Effector memory CD4-positive, alpha-beta T cell (primary cell): ENCODE data around the gene EFNA2.
"Not testable (repeated sequence)": the region's sequence is repeated elsewhere in the genome, so short reads cannot be mapped to it uniquely, and the experiment has no call there.

Experiments
- DNase-seq, 3 donors: peaks; one replicate each; pipeline ENCODE4 v3.0.0-alpha.2; 2020
- H3K27ac ChIP-seq: 2 replicates; pipeline ENCODE4 v1.7.0; 2013; ENCODE audit warnings: mild to moderate bottlenecking, low read length, moderate library complexity; ENCODE audit not compliant: insufficient read depth, poor library complexity, severe bottlenecking
- H3K27me3 ChIP-seq: replicated peaks from 2 replicates; pipeline ENCODE4 v1.7.0; 2013; ENCODE audit warnings: mild to moderate bottlenecking, low read length; ENCODE audit not compliant: insufficient read depth, control insufficient read depth, poor library complexity, severe bottlenecking
- H3K36me3 ChIP-seq: 2 replicates; pipeline ENCODE4 v1.7.0; 2013; ENCODE audit warnings: mild to moderate bottlenecking, low read length, moderate library complexity; ENCODE audit not compliant: control insufficient read depth, insufficient read depth
- H3K4me1 ChIP-seq: 2 replicates; pipeline ENCODE4 v1.7.0; 2013; ENCODE audit warnings: low read length, mild to moderate bottlenecking; ENCODE audit not compliant: control insufficient read depth, insufficient read depth, poor library complexity, severe bottlenecking
- H3K4me3 ChIP-seq: 2 replicates; pipeline ENCODE4 v1.7.0; 2013; ENCODE audit warnings: low read length, low read depth, mild to moderate bottlenecking; ENCODE audit not compliant: insufficient read depth, poor library complexity, severe bottlenecking
- H3K9me3 ChIP-seq: 2 replicates; pipeline ENCODE4 v1.7.0; 2013; ENCODE audit warnings: mild to moderate bottlenecking, low read length, moderate library complexity; ENCODE audit not compliant: control insufficient read depth

Gene EFNA2

DNA sequence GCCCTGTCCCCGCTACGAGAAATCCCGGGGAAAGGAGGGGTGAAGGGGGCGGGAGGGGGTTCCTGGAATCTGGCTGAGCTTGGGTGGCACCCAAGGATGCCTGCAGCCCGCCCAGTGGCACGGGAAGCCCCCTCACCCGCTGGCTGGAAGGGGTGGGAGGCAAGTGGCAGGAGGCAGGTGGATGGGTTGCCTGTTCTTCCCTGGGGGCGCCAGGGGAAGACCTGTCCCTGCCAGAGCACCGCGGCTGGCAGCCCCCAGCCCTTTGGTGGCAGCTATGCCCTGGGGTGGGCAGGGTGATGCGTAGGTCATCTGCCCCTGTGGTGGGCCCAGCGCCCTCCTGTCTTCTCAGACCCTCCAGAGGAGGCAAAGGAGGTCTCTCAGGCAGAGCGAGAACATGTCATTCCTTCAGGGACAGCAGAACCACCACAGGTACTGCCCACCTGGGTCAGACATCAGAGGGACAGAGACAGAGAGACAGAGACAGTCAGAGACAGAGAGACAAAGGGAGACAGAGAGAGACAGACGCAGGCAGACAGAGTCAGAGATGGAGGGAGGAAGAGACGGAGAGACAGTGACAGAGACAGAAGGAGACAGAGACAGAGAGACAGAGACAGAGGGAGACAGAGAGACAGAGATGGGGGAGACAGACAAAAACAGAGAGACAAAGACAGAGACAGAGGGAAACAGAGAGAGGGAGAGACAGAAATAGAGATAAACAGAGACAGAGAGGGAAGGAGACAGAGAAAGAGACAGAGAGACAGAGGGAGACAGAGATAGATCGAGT, 36.7 kb downstream of the EFNA2 start:
- H3K4me1 ChIP-seq = peaks cover 11% of the 10 kb centered on the region
- H3K27me3 ChIP-seq = peaks cover 21% of the 10 kb centered on the region
- no peaks in the 10 kb centered on the region for H3K36me3 ChIP-seq
- no peak overlapping the region for H3K4me3 ChIP-seq
- no peak overlapping the region for H3K27ac ChIP-seq
- no peak for DNase-seq
- no peaks in the 10 kb centered on the region for H3K9me3 ChIP-seq

DNA sequence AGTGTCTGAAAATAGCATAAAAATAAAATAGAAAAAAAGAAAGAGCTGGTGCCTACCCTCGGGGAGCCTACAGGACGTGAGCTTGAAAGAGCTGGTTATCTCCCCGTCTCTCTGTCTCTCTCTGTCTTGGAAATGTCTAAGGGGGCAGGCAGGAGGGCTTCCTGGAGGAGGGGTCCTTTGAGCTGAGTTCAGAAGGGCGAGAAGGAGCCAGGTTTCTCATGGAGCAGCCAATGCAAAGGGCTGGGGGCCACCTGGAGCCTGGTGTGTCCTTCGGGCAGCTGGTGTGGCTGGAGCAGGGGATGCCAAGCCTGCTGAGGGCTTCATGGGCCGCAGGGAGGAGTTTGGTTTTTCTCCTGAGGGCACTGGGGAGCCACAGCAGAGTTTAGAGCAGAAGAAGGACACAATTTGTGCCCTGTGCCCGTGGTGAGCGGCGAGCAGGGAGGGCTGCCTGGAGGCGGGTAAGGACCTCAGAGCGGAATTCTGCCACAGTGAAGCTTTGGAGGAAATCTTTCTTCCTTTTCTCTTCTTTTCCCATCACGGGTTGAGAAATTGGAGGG, 38.7 kb downstream of the EFNA2 start:
- no peak for DNase-seq
- peaks cover 11% of the 10 kb centered on the region for H3K4me1 ChIP-seq
- H3K27me3 ChIP-seq = peaks cover 21% of the 10 kb centered on the region
- no peak overlapping the region for H3K4me3 ChIP-seq
- no peak overlapping the region for H3K27ac ChIP-seq
- H3K36me3 ChIP-seq = no peaks in the 10 kb centered on the region
- no peaks in the 10 kb centered on the region for H3K9me3 ChIP-seq

GRCh38 chr19:1324806-1325567, 39.3 kb downstream of the EFNA2 start:
- peaks cover 11% of the 10 kb centered on the region for H3K4me1 ChIP-seq
- no peaks in the 10 kb centered on the region for H3K36me3 ChIP-seq
- H3K27me3 ChIP-seq = peaks cover 21% of the 10 kb centered on the region
- no peaks in the 10 kb centered on the region for H3K9me3 ChIP-seq
- H3K27ac ChIP-seq = no peak overlapping the region
- H3K4me3 ChIP-seq = no peak overlapping the region
- no peak for DNase-seq

- no peak overlapping the region for H3K4me3 ChIP-seq
- peaks cover 21% of the 10 kb centered on the region for H3K27me3 ChIP-seq
- DNase-seq = no peak
- H3K36me3 ChIP-seq = no peaks in the 10 kb centered on the region
- H3K9me3 ChIP-seq = no peaks in the 10 kb centered on the region
- H3K27ac ChIP-seq = no peak overlapping the region
- H3K4me1 ChIP-seq = peaks cover 11% of the 10 kb centered on the region
These were observed 40.1 kb downstream of the EFNA2 start for GRCh38 chr19:1325568-1326294.

DNA sequence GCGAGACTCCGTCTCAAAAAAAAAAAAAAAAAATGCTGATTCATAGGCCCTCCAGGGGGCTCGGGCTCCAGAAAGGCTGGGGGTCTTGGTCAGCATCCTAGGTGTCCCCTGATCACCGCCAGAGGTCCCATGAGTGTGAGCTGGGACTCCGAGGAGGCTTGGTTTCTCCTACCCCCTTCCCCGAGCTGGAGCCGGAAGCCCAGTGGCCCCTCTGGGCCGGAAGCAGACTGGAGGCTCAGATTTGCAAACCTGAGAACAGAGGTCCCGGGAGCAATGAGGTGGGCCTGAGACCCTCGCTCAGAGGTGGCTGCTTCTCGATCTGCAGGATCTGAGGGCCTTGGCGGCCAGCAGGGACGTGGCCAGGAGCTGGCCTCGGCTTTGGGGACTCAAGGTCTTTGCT, 41.5 kb downstream of the EFNA2 start:
- Histone ChIP-seq H3K27ac (no peak overlapping the region), H3K4me3 (no peak overlapping the region), H3K27me3 (peaks cover 21% of the 10 kb centered on the region), H3K4me1 (peaks cover 11% of the 10 kb centered on the region), H3K36me3 (no peaks in the 10 kb centered on the region), H3K9me3 (no peaks in the 10 kb centered on the region)
- DNase-seq = no peak

- H3K36me3 ChIP-seq, H3K27me3 ChIP-seq, H3K9me3 ChIP-seq, DNase-seq, H3K4me3 ChIP-seq, H3K4me1 ChIP-seq, H3K27ac ChIP-seq: not testable (repeated sequence)
These were observed 46.5 kb downstream of the EFNA2 start for GRCh38 chr19:1332208-1332607.

- H3K4me1 ChIP-seq = no peaks in the 10 kb centered on the region
- no peaks in the 10 kb centered on the region for H3K9me3 ChIP-seq
- no peaks in the 10 kb centered on the region for H3K27me3 ChIP-seq
- H3K36me3 ChIP-seq = no peaks in the 10 kb centered on the region
- H3K27ac ChIP-seq = no peak overlapping the region
- no peak overlapping the region for H3K4me3 ChIP-seq
- no peak for DNase-seq
These were observed 50.5 kb downstream of the EFNA2 start for GRCh38 chr19:1336079-1336684.

DNA sequence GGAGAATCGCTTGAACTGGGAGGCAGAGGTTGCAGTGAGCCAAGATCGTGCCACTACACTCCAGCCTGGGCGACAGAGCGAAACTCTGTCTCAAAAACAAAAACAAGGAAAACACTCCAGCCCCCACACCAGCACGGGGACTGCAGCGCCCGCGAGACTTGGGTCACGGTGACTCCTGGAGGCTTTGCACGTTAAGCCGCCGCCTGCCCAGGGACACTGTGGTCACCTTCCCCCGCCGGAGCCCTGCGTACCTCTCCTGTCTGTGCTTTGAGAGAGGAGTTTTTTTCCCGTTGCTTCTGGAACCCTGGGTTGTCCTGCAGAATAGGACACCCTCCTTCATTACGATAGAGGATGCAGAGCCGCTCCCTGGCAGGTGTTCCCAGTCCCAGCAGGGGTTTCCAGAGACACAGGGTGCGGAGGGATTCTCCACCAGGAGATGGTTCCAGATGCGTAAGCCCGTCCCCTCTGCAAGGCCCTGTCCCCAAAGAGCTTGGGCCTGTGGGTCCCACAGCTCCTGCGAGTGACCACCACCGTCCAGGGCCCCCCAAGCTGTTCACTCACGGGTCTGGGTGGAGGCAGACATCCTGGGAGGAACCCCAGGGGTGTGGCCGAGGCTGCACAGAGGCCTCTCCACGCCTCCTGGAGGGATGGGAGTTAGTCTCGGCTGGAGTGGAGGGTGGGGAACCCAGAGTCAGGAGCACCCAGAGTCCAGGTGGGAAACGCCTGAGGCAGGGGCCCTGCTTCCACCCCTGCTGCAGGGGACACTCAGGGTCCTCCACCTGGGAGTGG, 55.2 kb downstream of the EFNA2 start:
- Histone ChIP-seq H3K36me3 (no peaks in the 10 kb centered on the region), H3K4me1 (no peaks in the 10 kb centered on the region), H3K4me3 (no peak overlapping the region), H3K27ac (no peak overlapping the region), H3K27me3 (no peaks in the 10 kb centered on the region), H3K9me3 (no peaks in the 10 kb centered on the region)
- no peak for DNase-seq

- no peak for DNase-seq
- Histone ChIP-seq H3K9me3 (no peaks in the 10 kb centered on the region), H3K36me3 (no peaks in the 10 kb centered on the region), H3K27me3 (no peaks in the 10 kb centered on the region), H3K4me1 (no peaks in the 10 kb centered on the region), H3K4me3 (no peak overlapping the region), H3K27ac (no peak overlapping the region)
These were observed 57.4 kb downstream of the EFNA2 start for GRCh38 chr19:1343041-1343440.
